HCEC 1CT (cell line): ENCODE data around the gene ZC2HC1B.

Experiments
- DNase-seq: peaks from one replicate; pipeline ENCODE4 v3.0.0-alpha.2; 2017

ZC2HC1B gene

DNA sequence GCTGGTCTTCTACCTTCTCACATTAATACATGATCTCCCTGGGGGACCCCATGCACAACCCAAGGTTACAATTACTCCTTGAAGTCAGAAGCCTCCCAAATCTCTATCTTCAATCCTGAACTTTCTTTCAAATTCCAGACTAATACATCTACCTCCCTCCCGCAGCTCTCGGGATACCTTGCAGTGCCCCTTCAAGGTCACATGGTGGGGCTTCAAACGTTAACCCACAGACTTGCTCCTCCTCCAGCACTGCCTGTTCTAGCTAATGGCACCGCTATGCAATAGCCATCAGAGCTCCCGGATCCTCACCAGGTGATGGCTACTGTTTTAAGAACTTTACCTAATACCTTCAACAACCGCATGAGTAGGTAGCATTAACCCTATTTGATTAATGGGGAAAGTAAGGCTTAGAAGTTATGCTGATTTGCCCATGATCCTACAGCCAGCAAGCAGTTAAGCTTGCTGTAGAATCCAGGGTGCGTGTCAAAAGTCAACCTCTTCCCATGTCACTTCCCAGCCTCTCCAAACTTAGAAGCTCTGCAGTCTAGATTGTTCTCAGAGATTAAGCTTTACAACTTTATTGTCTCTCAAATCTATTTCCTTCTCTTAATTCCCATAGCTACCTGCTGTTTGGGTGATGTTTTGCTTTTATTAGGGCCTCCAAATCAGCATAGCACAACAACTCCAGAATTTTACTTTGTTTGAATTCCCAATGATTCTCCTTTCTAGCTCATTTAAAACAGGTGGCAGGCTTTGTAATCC, 99.1 kb downstream of the ZC2HC1B start:
- DNase-seq = no peak

- DNase-seq = no peak
Observed at GRCh38 chr6:143964674-143965081, 100.4 kb downstream of the ZC2HC1B start.

- DNase-seq = peak; percentile 39
Observed at GRCh38 chr6:143965503-143966171, 101.4 kb downstream of the ZC2HC1B start.

DNA sequence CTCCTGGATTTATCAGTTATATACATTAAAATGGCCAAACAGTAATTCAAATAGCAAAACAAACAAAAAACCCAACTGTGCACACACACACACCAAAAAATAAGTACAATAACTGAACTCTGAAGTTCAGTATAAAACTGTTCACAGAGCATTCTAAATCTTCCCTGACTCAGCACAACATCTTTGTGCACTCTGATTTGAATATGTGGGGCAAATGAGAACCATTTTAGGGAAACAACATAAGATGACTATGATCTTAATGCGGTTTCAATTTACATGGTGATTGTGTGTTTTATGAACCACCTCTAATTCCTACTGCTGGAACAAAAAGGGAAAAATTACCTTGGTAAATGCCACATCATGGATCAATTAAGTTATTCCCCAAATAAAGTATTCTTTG, 102.0 kb downstream of the ZC2HC1B start:
- no peak for DNase-seq

- DNase-seq = peak; percentile 42
Observed at GRCh38 chr6:143967706-143968376, 103.6 kb downstream of the ZC2HC1B start.

- DNase-seq = no peak
Observed at GRCh38 chr6:143969077-143969476, 104.8 kb downstream of the ZC2HC1B start.

- DNase-seq = no peak
Observed at GRCh38 chr6:143970456-143971218, 106.4 kb downstream of the ZC2HC1B start.

DNA sequence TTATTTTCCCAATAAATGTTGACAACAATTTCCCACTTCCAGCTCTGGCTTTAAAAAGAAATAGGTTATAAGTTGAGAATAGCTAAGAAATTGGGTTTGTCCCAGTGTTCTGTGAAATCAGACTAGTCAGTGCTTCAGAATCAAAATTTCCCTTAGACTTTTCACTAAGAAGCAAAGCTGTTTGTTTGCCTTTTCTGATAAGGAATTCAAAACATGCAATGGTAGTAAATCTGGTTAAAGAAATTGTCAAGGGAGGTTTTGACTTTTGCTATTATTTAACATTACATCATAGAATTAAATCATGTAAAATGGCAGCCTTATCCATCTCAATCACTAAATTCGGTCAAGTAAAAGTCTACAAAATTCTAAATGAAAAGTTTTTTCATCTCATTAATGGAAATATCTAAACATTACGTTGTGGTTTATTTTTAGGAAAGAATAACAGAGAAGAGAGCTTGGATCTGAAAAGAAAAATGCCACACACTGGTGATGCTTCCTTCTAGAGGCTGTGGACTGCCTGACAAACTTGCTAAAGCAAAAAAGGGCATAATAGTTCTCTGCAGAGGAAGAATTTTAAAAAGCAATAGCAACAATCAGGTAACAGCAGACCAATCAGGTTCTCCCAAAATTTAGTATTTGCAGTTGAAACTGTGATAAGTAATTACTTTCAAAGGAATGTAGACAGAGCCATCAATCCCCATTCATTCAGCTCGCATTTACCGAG, 107.4 kb downstream of the ZC2HC1B start:
- no peak for DNase-seq

DNA sequence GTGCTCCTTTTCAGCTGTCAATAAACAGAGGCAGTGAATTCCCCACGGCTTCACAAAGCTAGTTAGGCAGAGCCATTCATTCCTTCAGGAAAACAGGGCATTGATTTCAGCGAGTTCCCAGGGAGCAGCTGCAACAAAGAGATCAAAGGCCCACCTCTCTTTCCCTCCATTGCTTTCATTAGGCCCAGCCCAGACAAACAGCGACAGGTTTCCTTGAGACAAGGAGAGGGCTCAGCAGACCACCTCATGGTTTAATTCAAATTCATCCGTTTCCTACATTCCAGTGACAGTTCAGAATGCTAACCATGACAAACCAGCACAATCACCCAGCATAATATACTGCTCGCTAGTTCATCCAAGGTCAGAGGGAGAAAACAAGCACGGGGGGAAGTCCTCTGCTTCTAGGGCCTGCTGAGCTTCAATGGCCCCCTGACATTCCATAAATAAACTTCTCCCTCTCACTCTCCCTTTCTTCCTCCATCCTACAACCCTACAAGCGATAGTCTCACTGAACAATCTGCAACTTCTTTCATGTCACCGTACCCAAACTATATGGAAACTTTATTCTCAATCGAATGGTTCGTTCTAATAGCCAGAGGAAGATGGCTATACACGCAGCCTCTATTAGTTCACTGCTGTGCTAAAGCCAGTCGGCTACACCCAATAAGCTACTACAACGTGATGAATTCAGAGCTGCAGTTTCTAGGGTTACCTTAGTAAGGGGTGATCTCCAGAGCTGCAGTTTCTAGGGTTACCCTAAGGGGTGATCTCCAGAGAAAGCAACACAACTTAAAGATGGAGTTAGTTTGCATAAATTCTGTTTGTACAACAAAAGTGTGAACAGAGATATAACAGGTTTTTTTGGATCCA, 109.1 kb downstream of the ZC2HC1B start:
- DNase-seq = no peak

DNA sequence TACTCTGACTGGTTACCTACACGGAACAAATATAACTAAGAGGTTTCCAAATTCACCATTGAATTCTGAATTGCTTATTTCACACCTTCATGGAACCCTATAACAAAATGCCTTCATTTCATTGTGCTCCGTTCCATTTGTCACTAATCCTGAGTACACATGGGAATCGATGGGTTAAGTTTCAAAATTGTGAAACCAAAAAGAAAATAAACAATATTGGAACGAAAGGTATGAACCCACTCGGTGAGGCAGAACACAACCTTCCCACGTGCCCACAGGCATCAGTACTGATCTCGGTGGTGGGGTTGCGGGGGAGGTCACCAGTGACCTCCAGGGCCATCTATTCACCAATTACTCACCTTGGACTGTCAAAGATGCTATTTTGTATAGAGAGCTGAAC, 109.8 kb downstream of the ZC2HC1B start:
- DNase-seq = no peak

DNA sequence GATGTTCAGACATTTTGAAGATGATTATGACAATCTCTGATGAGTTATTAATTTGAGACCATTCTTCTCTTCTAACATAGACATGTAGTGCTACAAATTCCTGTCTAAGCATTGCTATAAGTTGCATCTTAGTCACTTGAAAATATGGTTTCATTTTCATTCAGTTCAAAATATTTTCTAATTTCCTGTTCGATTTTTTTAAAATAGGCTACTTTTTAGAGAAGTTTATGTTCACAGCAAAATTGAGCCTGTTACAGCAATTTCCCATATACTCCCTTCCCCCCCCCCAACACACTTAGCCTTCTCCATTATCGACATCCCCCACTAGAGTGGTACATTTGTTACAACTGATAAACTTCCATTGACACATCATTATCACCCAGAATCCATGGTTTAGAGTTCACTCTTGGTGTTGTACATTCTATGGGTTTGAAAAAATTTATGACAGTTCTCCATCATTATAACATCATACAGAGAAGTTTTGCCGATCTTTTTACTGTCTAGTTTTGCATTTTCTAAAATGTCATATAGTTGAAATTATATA, 112.6 kb downstream of the ZC2HC1B start:
- no peak for DNase-seq

GRCh38 chr6:143980921-143981320, 116.6 kb downstream of the ZC2HC1B start:
- DNase-seq = no peak

DNA sequence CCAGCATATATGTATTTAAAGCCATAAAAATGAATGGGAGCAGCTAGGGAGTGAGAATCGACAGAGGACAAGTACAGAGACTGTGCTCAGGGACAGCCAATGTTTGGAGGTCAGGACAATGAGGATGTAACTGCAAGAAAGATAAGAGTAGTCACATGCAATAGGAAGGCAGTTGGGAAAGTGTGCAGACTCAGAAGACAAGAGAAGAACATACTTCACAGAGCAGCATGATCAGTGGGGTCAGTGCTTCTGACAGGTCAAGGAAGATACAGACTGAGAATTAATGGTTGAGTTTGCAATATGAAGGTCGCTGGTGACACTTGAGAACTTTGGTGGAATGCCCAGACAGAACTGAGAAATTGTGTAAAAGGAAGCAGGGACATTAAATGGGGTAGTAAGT, 118.7 kb downstream of the ZC2HC1B start:
- no peak for DNase-seq

- DNase-seq = no peak
Observed at GRCh38 chr6:143984666-143985065, 120.4 kb downstream of the ZC2HC1B start.

GRCh38 chr6:143986463-143987065, 122.3 kb downstream of the ZC2HC1B start:
- DNase-seq = no peak
